ENCODE results near the gene C14orf132. TPM values are rescaled to one million over a fixed set of nuclear protein-coding genes. Genes with fewer than 3 reads are reported as not detected.

Gene C14orf132
- total RNA-seq, 4 donors from 2014 or later: 2.4 to 9.5 (median 4.3) TPM

DNA sequence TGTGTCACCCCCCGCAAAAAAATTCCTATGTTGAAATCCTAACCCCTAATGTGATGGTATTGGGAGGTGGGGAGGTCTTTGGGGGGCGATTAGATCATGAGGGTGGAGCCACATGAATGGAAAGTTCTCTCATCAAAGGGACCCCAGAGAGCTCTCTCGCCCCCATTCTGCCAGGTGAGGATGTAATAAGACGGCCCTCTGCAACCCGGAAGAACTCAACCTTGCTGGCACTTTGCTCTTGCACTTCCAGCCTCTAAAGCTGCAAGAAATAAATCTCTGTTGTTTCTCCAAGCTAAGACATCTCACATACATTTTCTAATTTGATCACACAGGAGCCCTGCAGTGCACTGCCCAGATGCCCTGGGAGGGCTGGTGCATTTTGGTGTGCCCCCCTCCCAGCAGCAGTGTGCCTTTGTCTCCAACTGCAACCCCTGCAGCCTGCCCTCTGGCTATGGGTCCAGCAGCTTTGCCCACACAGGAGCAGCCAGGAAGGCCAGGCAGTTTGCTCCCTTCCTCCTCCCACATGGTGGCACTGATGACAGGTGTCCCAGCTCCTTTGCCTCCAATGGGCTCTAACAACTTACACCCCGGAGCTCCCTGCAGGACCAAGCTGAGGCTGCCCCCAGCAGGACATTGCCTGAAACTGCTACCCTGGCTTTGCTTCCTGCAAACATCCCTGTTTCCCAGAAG is 59.3 kb downstream of the C14orf132 start:
- TF ChIP-seq CTCF (IDR thresholded peaks at IDR 0.05; ENCODE audit: low read depth): no peak

- TF ChIP-seq CTCF (IDR thresholded peaks at IDR 0.05; ENCODE audit: low read depth): no peak
These were observed 59.8 kb downstream of the C14orf132 start for GRCh38 chr14:96098999-96099335.

- no peak for TF ChIP-seq CTCF (IDR thresholded peaks at IDR 0.05; ENCODE audit: low read depth)
These were observed 61.3 kb downstream of the C14orf132 start for GRCh38 chr14:96100161-96101064.

GRCh38 chr14:96102081-96102856 is 63.1 kb downstream of the C14orf132 start:
- TF ChIP-seq CTCF (IDR thresholded peaks at IDR 0.05; ENCODE audit: low read depth): no peak

- no peak for TF ChIP-seq CTCF (IDR thresholded peaks at IDR 0.05; ENCODE audit: low read depth)
These were observed 63.9 kb downstream of the C14orf132 start for GRCh38 chr14:96103075-96103474.

DNA sequence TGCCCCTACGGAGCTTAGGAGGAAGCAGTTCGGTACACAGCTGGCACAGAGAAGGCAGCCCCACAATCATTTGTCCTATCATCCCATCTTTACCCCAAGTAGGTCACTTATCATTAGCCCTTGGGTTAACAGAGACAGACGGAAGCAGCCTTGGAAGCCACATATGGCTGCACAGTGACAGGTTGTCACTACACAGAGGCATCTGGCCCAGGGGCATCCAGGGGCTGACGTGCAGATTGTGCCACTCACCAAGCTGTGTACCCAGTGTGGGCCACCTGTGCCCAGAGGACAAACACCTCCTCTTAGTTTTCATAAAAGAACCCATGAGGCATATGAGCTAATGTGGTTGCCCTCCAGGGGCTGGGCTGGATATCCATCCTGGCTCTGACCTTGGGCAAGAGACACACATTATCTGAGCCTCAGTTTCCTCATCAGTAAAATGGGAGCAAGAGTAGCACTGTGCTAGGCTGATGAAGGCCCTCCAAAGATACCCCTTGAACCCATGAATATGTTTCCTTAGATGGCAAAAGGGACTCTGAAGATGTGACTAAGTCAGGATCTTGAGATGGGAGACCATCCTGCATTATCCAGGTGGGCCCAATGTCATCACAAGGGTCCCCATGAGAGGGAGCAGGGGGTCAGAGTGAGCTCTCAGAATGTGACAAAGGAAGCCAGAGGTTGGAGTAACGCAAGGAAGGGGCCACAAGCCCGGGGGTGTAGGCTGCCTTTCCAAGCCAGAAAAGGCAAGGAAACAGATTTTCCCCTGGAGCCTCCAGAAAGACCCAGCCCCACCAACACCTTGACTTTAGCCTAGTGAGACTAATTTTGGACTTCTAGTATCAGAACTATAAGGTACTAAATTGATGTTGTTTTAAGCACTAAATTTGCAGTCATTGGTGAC is 64.6 kb downstream of the C14orf132 start:
- no peak for TF ChIP-seq CTCF (IDR thresholded peaks at IDR 0.05; ENCODE audit: low read depth)

Data from subcutaneous adipose tissue (tissue), 4 donors.